Thoracic aorta endothelial cell (primary cell): Measurements from ENCODE around the gene HOXB4. TPM values are rescaled to one million over a fixed set of nuclear protein-coding genes. Genes with fewer than 3 reads are reported as not detected.

Experiments
- total RNA-seq: library from RNA; depleted of rRNA; stranded (reverse); fragments of >200 nt; gene quantifications from 2 replicates; pipeline ENCODE4 v1.2.3, GENCODE V29; 2012

HOXB4 gene
- 4.8 and 15.7 TPM in 2 replicates for total RNA-seq

DNA sequence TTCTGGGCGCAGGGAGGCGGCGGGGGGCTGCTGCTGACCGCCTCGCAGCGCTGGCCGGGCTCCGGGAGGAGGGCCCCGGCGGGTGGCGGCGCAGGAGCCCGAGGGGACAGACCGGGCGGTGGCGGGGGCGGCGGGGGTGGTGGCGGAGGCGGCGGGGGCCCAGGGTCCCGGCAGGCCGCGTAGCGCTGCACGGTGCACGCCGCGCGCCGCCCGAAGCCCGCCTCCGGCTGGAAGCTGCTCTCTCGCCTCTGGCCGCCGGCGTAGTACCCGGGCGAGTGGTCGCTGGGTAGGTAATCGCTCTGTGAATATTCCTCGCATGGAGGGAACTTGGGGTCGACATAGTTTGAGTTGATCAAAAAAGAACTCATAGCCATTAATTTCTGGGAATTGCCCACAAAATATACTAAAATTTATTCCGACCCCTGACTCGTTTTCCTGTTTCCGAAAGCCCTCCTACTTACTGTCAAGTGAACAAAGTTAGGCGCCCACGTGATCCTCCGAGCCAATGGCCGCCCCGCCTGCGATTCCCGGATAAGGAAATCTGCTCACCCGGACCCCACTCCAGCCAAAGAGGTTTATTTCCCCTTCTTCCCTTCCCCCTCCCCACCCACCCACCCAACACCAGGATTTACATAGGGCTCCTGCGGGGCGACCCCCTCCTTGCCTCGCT, at the start of gene HOXB4:
HOXB4 (minus strand) TSS at position 405 of the 670 bp plus-strand sequence; CDS start at position 374, 31 bp downstream.

DNA sequence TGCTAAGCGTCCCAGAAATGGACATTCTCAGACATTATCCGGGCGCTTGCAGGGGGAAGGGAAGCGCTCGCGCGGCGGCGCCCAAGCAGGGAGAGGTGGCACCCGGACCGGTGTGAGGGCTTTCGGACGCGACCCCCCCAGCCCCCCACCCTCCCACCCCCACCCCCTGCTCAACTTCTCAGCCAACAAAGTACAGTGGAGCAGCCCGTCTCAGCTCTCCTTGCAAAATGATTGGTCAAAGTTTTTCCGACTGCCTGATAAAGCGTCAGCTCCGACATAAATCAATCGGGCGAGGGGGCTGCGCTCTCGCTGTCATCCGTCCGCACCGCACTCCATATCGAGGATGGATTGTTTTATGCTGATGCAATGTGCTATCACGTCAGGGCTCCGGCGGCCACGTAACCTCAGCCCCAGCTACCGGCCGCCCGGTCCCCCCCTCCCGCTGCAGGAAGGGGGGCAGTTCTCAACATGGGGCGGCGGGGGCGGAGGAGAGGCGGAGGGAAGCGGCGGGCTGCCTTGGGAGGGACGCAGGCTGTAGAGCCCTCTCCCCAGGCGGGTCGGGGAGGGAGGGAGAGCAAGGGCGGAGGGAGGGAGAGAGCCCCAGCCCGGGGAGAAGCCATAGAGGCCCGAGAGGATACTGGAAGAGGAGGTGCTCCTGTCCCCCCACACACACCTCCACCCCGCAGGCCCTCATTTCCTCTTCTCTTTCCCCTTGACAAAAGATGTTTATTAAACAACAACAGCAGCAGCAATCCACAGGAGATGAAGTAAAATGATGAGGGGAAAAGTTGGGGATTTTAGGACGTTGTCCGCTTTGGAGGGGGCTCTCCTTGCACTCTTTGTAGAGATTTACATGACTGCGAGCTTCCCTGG, 48.3 kb upstream of the HOXB4 start, which contains the start of gene HOXB9:
HOXB9 (minus strand) TSS at position 114 of the 873 bp plus-strand sequence; CDS start at position 25, 89 bp downstream.

DNA sequence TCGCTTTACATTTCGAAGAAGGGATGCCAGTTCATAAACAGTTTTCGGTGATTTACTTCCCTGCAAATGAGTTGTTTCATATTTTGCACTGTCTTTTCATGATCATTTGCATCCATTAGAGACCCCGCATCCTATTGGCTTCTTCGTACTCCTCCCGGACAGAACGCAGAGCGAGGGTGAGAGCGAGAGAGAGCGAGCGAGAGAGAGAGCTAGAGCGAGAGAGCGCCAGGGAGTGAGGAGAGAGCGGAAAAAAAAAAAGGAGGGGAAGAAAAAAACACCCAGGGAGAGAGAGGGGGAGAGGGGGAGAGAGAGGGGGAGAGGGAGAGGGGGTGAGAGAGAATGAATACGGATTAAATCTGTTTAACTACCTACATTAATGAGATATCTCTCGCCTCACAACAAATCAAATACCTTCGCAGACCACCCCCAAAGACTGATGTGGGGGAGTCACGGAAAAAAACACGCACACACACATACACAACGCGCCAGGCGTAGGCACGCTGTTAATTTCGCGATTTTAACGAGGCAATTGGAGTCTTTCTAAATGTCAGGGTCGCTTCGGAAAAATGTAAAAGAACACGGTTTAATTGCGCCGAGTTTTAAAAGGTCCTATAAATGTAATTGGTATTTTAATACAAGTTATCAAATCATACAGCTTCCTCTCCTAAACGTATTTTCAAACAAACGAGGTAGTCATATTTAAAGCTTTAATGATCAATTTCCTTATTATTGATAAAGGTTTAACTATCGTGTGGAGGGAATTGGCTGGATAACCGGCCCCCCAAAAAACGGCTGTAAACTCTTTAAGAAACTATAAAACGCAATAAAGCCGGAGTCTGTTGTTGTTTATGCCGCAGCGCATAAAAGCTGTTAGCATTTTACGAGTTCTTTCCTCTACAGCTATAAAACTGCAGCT, 37.2 kb upstream of the HOXB4 start, which contains the start of gene HOXB8:
HOXB8 (minus strand) TSS at position 246 of the 916 bp plus-strand sequence. CDS start 588 bp downstream, outside the sequence.

DNA sequence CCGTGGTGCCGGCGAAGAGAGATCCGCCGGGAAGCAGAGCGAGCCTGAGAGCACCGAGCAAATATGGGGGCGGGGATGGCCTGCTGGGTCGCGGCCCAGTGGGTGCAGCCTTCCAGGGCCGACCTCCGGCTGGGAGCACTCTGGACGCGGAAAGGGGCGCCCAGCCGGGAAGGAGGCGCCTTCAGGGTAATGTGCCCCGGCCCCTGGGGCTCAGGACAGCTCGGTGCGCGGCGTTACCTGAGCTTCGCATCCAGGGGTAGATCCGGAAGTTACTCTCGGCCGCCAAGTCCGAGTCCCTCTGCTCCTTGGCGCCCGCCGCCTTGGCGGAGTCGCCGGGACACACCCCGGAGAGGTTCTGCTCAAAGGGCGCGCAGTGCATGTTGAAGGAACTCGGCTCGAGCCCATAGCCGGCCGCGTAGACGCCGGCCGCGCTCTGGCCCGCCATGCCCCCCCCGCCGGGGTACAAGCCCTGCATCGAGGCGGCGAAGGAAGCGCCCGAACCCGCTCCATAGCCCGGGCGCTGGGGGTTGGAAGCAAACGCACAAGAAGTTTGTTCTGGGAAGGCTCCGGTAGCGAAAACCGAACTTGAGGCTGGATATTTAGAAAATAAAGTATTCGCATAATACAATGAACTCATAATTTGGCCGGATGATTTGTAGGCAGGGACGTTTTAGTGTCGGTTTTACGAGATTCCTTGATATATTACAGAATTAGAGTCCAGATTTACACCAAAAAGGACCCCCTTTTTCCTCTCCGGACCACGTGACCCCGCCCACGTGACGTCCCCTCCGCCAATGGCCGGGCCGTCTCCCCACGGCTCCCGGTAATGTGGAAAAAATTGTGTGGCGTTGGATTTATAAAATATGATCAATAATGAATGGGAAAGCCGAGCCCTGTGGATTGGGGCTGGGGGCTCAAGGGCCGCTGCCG, 32.4 kb upstream of the HOXB4 start, which contains the start of gene HOXB7:
HOXB7 (minus strand) TSS at position 736 of the 930 bp plus-strand sequence; CDS start at position 637, 99 bp downstream.

DNA sequence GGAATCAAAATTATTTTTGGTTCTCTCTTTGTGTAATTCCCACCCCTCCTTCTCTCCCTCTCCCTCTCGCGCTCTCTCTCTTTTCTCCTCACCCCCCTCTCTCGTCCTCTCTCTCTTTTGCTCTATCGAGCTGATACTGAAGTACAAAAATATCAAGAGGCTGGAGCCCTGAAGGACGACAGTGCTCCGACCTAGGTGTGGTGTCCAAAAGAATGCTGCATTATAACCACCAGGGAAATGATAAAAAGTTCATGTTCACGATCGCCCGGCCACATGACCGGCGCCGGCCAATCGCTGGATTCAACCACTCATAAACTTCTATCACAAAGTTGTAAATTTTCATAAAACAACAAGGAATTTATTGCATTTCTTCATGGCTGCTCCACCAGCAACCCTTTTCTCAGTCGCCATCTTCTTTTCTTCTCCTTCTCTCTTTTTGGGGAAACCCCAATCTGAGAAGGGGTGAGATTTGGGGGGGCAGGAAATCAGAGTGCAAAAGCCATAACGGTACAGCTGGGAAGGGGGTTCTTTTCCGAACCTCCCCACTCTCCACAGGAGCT, 26.7 kb upstream of the HOXB4 start, which contains the start of gene HOXB6:
HOXB6 (minus strand) TSS at position 217 of the 560 bp plus-strand sequence. CDS start 6,836 bp downstream, outside the sequence.

DNA sequence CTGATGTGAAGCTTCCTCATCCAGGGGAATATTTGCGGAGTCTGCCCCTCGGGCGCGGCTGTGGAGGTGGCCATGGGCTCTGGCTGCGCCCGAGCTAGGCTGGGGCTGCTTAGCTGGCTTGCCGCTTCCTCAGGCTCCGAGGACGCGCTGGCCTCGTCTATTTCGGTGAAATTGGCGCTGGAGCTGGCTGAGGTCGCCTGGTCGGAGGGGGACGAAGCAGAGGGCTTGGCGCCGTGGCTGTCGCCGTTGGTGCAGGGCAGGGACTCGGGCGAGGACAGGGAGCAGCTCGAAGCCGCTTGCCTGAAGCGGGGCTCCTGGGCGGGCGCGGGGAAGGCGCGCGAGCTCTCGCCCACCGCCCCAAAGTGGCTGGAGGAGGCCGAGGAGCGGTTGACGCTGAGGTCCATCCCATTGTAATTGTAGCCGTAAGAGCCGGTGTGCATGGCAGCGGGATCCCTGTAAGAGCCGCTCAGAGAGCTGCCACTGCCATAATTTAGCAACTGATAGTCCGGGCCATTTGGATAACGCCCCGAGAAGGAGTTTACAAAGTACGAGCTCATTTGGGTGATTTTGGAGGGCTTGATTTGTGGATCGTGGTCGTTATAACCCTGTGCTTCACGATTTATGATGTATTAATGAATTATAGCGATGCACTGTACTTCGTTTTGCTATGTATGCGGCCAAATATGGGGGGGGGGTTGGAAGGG, 15.1 kb upstream of the HOXB4 start, which contains the start of gene HOXB5:
HOXB5 (minus strand) TSS at position 654 of the 704 bp plus-strand sequence; CDS start at position 557, 97 bp downstream.

DNA sequence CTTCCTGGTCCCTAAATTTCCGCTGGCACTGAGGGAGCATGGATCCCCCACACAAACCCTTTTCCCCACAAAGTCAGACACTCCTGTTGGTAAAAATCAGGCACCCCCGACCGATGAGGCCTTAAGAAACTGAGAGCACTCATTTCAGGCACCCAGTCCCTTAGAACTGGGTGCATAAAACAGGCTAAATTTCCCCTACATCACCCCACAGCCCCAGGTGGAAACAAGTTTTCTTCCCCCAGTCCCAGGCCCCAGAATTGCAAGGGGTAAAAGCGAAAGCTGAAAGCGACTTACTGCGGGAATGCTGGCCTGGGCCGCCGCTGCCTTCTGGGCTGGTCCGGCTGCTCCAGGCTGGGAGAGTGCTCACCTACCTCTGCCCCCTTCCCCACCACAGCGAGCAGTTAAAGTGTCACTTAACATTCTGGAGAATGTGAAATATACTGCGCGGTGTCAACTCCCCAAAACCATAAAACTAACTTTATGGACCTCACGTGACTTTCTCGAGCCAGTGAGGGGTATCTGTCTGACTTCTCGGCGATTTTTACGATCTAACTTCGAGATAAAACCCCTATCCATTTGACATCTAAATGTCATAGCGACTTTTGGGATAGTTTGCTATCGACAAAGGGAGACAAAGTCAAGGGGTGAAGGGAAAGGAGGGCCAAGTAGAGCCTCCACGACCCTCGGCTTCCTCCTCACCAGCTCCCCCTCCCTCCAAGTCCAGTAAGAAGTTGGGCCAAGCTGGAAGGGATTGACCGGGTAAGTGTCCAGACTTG, 11.9 kb upstream of the HOXB4 start, which contains the start of gene HOXB3:
HOXB3 (minus strand) TSS at position 411 of the 776 bp plus-strand sequence. CDS start 37,767 bp downstream, outside the sequence.

DNA sequence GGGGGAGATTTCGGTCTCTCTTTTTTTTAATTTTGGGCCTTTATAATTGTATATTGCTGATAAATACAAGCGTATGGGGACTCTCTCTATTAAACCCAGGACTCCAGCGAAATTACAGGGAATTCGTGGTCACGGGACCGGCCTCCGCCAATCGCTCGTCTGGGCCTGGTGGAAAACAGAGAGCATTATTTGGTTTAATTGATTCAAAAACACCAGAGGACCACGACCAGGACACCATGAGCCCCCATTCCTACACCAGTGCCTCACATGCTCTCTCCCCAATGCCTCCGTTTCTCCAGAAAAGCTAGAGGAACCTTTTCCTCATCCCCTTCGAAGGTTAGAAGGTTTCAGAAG, 33.2 kb downstream of the HOXB4 start, which contains the start of gene HOXB2:
HOXB2 (minus strand) TSS at position 88 of the 354 bp plus-strand sequence. CDS start 198 bp downstream, outside the sequence.

DNA sequence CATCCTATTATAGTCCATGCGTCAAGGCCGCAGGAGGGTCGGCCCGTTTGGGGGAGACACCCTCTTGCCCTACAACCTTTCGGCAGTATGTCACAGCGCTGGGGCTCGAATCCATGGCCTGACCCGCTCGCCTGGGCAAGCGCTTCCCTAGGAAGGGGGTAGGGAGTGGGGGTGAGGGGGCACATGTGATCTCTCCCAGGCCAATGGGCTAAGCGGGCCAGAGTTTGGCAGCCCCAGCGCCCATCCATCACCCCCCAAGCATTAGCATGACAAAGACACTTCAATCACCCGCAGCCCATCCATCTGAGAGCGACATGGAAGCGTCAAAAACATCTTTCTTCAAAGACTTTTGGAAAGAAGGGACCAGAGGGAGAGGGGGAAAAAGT, 47.3 kb downstream of the HOXB4 start, which contains the start of gene HOXB1:
HOXB1 (minus strand) TSS at position 125 of the 386 bp plus-strand sequence; CDS start at position 18, 107 bp downstream.

Other genes starting within 250 kb of the HOXB4 start
- 0.36 TPM in 1 of 2 replicates, not detected in the other for gene SKAP1, start 148.1 kb downstream of the HOXB4 start, total RNA-seq
- not detected in 2 replicates for gene HOXB1, start 47.3 kb downstream of the HOXB4 start, total RNA-seq
- 6.8 and 8.1 TPM in 2 replicates for gene HOXB2, start 33.2 kb downstream of the HOXB4 start, total RNA-seq
- gene HOXB3, start 11.9 kb upstream of the HOXB4 start, total RNA-seq = 15.2 and 47.1 TPM in 2 replicates
- 0.13 and 1.5 TPM in 2 replicates for gene HOXB5, start 15.4 kb upstream of the HOXB4 start, total RNA-seq
- gene HOXB6, start 26.6 kb upstream of the HOXB4 start, total RNA-seq = 2.5 and 34.7 TPM in 2 replicates
- 1.1 and 13.4 TPM in 2 replicates for gene HOXB7, start 32.7 kb upstream of the HOXB4 start, total RNA-seq
- 2.9 TPM in 1 of 2 replicates, not detected in the other for gene HOXB8, start 36.9 kb upstream of the HOXB4 start, total RNA-seq
- 1.4 TPM in 1 of 2 replicates, not detected in the other for gene HOXB9, start 48.0 kb upstream of the HOXB4 start, total RNA-seq
- not detected in 2 replicates for gene PRAC1, start 144.2 kb upstream of the HOXB4 start, total RNA-seq
- not detected in 2 replicates for gene PRAC2, start 144.8 kb upstream of the HOXB4 start, total RNA-seq
- gene HOXB13, start 150.4 kb upstream of the HOXB4 start, total RNA-seq = 0.07 TPM in 1 of 2 replicates, not detected in the other
- 0.07 TPM in 1 of 2 replicates, not detected in the other for gene TTLL6, start 238.9 kb upstream of the HOXB4 start, total RNA-seq